HCT116 (cell line): ENCODE results near the gene CGN.

Experiments used
- CTCF ChIP-seq, 3 experiments: fragments of 200-600 bp in 1 of 3; sonication (generic) in 1 of 3; IDR thresholded peaks in 2 of 3; conservative IDR thresholded peaks in 1 of 3; 2 replicates each; pipeline ENCODE4 v1.5.1; 2012 to 2017; ENCODE audit warnings: low read depth in 2 of 3, low read length in 2 of 3, antibody characterized with exemption in 1 of 3, borderline replicate concordance in 1 of 3, control low read depth in 1 of 3, mild to moderate bottlenecking in 1 of 3, mixed read lengths in 1 of 3, mixed run types in 1 of 3, moderate library complexity in 1 of 3; ENCODE audit not compliant: insufficient read depth in 1 of 3
- EGR1 ChIP-seq: IDR thresholded peaks from 2 replicates; pipeline ENCODE4 v1.6.1; 2012; ENCODE audit warnings: low read depth
- EZH2 ChIP-seq: fragments of 200-600 bp; sonication (generic); IDR thresholded peaks from 2 replicates; pipeline ENCODE4 v1.6.1; 2017; ENCODE audit warnings: antibody characterized with exemption, mixed run types
- POLR2A ChIP-seq: IDR thresholded peaks from 2 replicates; pipeline ENCODE4 v1.7.0; 2011; ENCODE audit warnings: borderline replicate concordance; ENCODE audit not compliant: insufficient read depth, insufficient read length; ENCODE audit errors: extremely low read depth
- RAD21 ChIP-seq: IDR thresholded peaks from 2 replicates; pipeline ENCODE4 v1.6.1; 2012; ENCODE audit warnings: low read depth, mild to moderate bottlenecking
- TCF7L2 ChIP-seq: IDR thresholded peaks from 2 replicates; pipeline ENCODE4 v1.7.0; 2011; ENCODE audit warnings: borderline replicate concordance, inconsistent platforms; ENCODE audit not compliant: insufficient read depth, insufficient read length; ENCODE audit errors: extremely low read depth

DNA sequence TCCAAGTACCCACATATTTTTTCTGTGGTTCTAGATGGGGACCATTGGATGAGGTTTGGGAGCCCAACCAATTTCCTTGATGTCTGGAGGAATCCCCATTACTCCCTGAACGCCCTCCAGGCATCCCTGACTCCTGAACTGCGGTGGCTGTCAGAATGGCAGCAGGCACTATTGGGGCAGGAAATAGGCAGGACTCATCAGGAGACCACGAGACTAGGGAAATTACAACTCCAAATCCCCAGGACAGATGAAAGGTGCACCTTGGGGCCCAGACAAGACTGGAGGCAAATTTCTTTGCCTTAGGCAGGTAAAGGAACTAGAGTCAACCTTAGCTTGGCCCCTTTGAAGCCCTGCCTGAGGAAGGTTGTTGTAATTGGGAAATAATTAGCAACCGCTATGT lies 1.1 kb downstream of the CGN start:
- TF ChIP-seq TCF7L2, result no peak
- TF ChIP-seq RAD21, result no peak
- no peak for TF ChIP-seq EGR1
- TF ChIP-seq POLR2A, result no peak
- TF ChIP-seq EZH2, result no peak
- no peak for TF ChIP-seq CTCF (IDR thresholded peaks at IDR 0.05 in 2 of 3, conservative IDR thresholded peaks at IDR 0.05 in 1 of 3; ENCODE audit: borderline replicate concordance in 1 of 3, insufficient read depth in 1 of 3, low read depth in 2 of 3, low read length in 2 of 3)
